ENCODE results near the gene HDHD2.

- TF ChIP-seq CTCF (IDR thresholded peaks at IDR 0.05; ENCODE audit: insufficient read depth, low read length, poor library complexity, severe bottlenecking) (peak; percentile 53), EZH2phosphoT487 (conservative IDR thresholded peaks at IDR 0.05; ENCODE audit: low read length) (no peak)
These were observed 50.0 kb downstream of the HDHD2 start for GRCh38 chr18:47100212-47100831.
